ENCODE results near the gene MTMR12. TPM values are rescaled to one million over a fixed set of nuclear protein-coding genes. Genes with fewer than 3 reads are reported as not detected.

MTMR12 gene
- total and polyA plus RNA-seq, 10 of the 15 experiments (the other 5 are each of a cell fraction or from before 2014, with no cell fraction given): 5.0 to 22.9 (median 16.3) TPM

DNA sequence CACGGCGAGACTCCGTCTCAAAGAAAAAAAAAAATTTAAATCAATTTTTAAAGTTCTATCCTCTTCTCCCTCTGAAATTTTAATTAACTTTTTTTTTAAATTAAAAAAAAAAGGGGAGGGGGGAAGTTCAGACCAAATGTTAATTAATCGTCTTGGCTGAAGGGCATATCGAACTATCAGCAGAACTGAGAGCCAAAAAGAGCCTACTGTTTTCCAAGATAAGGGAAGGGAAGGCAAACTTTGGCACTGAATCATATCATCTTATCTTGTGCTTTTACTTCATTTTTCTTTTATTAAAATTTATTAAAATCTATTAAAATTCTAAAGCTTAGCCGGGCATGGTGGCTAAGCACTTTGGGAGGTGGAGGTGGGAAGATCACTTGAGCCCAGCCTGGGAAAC lies 45.9 kb upstream of the MTMR12 start:
- RAD21 ChIA-PET (ENCODE audit: unreplicated experiment): no interaction called here

GRCh38 chr5:32357658-32358057 lies 44.9 kb upstream of the MTMR12 start:
- Histone ChIP-seq H3K4me1 (ENCODE audit: control insufficient read depth, insufficient read depth, low read length) (no peaks in the 10 kb centered on the region), H3K4me3 (no peak overlapping the region), H3K27me3 (replicated peaks in 1 of 2; ENCODE audit: control insufficient read depth in 2 of 2, insufficient read depth in 2 of 2, low read length in 1 of 2) (no peaks in the 10 kb centered on the region), H3K9ac (ENCODE audit: control insufficient read depth, insufficient read depth, low read length) (no peak overlapping the region), H3K27ac (ENCODE audit: control insufficient read depth, insufficient read depth) (no peak overlapping the region), H4K20me1 (ENCODE audit: control insufficient read depth, insufficient read depth) (no peaks in the 10 kb centered on the region), H3K9me3 (replicated peaks; ENCODE audit: control insufficient read depth, insufficient read depth, low read length) (no peaks in the 10 kb centered on the region), H3K79me2 (ENCODE audit: control insufficient read depth, insufficient read depth, low read length) (no peaks in the 10 kb centered on the region), H3K4me2 (ENCODE audit: control insufficient read depth, insufficient read depth) (no peak overlapping the region), H2AFZ (ENCODE audit: control insufficient read depth, low read depth, low read length) (no peak overlapping the region), H3K36me3 (ENCODE audit: control insufficient read depth in 2 of 2, insufficient read depth in 2 of 2, low read length in 1 of 2) (peaks cover 0 to 19% of the 10 kb centered on the region in 2 experiments)
- no peak for DNase-seq (ENCODE audit: low read depth, low spot score)
- no peak for ATAC-seq
- SMC1A ChIA-PET (ENCODE audit: uncharacterized antibody, unreplicated experiment): interaction anchor here (1.6 kb wide), 1 partner anchor 8 kb away, joined by 3 read pairs; no protein-coding TSS in a partner anchor
- RAD21 ChIA-PET (ENCODE audit: unreplicated experiment): no interaction called here
- TF ChIP-seq CEBPZ (IDR thresholded peaks at IDR 0.05; ENCODE audit: low read depth, low read length) (no peak), BCL11A (IDR thresholded peaks at IDR 0.05; ENCODE audit: low read depth, low read length) (no peak), MEF2A (IDR thresholded peaks at IDR 0.05; ENCODE audit: insufficient read depth, low read depth, low read length) (no peak), RB1 (IDR thresholded peaks at IDR 0.05; ENCODE audit: borderline replicate concordance) (no peak), IRF3 (IDR thresholded peaks at IDR 0.05) (no peak)
- TF ChIP-seq, protein P1, sequence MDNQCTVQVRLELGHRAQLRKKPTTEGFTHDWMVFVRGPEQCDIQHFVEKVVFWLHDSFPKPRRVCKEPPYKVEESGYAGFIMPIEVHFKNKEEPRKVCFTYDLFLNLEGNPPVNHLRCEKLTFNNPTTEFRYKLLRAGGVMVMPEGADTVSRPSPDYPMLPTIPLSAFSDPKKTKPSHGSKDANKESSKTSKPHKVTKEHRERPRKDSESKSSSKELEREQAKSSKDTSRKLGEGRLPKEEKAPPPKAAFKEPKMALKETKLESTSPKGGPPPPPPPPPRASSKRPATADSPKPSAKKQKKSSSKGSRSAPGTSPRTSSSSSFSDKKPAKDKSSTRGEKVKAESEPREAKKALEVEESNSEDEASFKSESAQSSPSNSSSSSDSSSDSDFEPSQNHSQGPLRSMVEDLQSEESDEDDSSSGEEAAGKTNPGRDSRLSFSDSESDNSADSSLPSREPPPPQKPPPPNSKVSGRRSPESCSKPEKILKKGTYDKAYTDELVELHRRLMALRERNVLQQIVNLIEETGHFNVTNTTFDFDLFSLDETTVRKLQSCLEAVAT (IDR thresholded peaks at IDR 0.05): no peak
- FAIRE-seq: no peak
- no TSS peak for BruUV-seq (replicated peaks)
- CTCF ChIA-PET: interaction anchor here (2.2 kb wide), 1 partner anchor 10 kb away, joined by 5 read pairs; no protein-coding TSS in a partner anchor
- POLR2A ChIA-PET: no interaction called here
- intact Hi-C loops (cut with micrococcal nuclease; ENCODE audit: unreplicated experiment): no loop called here
- in situ Hi-C loops (cut with MboI): no loop called here

More for the DNA sequence above, 45.9 kb upstream of the MTMR12 start:
- CTCF ChIA-PET: no interaction called here
- POLR2A ChIA-PET: no interaction called here
- H4K20me1 ChIP-seq (ENCODE audit: control insufficient read depth, insufficient read depth): no peaks in the 10 kb centered on the region
- H3K4me1 ChIP-seq (ENCODE audit: control insufficient read depth, insufficient read depth, low read length): no peaks in the 10 kb centered on the region
- H3K36me3 ChIP-seq (ENCODE audit: control insufficient read depth in 2 of 2, insufficient read depth in 2 of 2, low read length in 1 of 2): peaks cover 0 to 19% of the 10 kb centered on the region in 2 experiments
- BruUV-seq (replicated peaks): no TSS peak
- H3K4me2 ChIP-seq (ENCODE audit: control insufficient read depth, insufficient read depth): no peak overlapping the region
- WGBS (ENCODE audit: insufficient coverage, insufficient replicate concordance, low lambda C conversion rate, missing lambda C conversion rate): 88% methylated on average over 6 of the region's 6 CpGs
- no peak for ATAC-seq
- H3K4me3 ChIP-seq: no peak overlapping the region
- TF ChIP-seq HDAC2 (IDR thresholded peaks at IDR 0.05): no peak
- no peak for TF ChIP-seq HDGF (IDR thresholded peaks at IDR 0.05)
- TF ChIP-seq GABPA (IDR thresholded peaks at IDR 0.05; ENCODE audit: low read depth): no peak
- no peak for TF ChIP-seq TBL1XR1 (IDR thresholded peaks at IDR 0.05; ENCODE audit: low read depth, low read length)
- TF ChIP-seq PAX5 (IDR thresholded peaks at IDR 0.05; ENCODE audit: borderline replicate concordance, low read depth, low read length): no peak
- TF ChIP-seq SUPT20H (IDR thresholded peaks at IDR 0.05; ENCODE audit: borderline replicate concordance, control insufficient read depth, low read depth, low read length): no peak
- TF ChIP-seq RB1 (IDR thresholded peaks at IDR 0.05; ENCODE audit: borderline replicate concordance): no peak
- TF ChIP-seq, protein P2, sequence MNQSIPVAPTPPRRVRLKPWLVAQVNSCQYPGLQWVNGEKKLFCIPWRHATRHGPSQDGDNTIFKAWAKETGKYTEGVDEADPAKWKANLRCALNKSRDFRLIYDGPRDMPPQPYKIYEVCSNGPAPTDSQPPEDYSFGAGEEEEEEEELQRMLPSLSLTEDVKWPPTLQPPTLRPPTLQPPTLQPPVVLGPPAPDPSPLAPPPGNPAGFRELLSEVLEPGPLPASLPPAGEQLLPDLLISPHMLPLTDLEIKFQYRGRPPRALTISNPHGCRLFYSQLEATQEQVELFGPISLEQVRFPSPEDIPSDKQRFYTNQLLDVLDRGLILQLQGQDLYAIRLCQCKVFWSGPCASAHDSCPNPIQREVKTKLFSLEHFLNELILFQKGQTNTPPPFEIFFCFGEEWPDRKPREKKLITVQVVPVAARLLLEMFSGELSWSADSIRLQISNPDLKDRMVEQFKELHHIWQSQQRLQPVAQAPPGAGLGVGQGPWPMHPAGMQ (IDR thresholded peaks at IDR 0.05; ENCODE audit: borderline replicate concordance): no peak
- TF ChIP-seq ZNF384 (IDR thresholded peaks at IDR 0.05; ENCODE audit: borderline replicate concordance, low read depth, low read length): no peak
- TF ChIP-seq NFYA (IDR thresholded peaks at IDR 0.05; ENCODE audit: borderline replicate concordance, low read depth, low read length): no peak
- no peaks in the 10 kb centered on the region for H3K27me3 ChIP-seq (replicated peaks in 1 of 2; ENCODE audit: control insufficient read depth in 2 of 2, insufficient read depth in 2 of 2, low read length in 1 of 2)
- H3K9me3 ChIP-seq (replicated peaks; ENCODE audit: control insufficient read depth, insufficient read depth, low read length): no peaks in the 10 kb centered on the region
- no peaks in the 10 kb centered on the region for H3K79me2 ChIP-seq (ENCODE audit: control insufficient read depth, insufficient read depth, low read length)
- no peak overlapping the region for H2AFZ ChIP-seq (ENCODE audit: control insufficient read depth, low read depth, low read length)
- H3K9ac ChIP-seq (ENCODE audit: control insufficient read depth, insufficient read depth, low read length): no peak overlapping the region
- intact Hi-C loops (cut with micrococcal nuclease; ENCODE audit: unreplicated experiment): no loop called here
- SMC1A ChIA-PET (ENCODE audit: uncharacterized antibody, unreplicated experiment): no interaction called here
- H3K27ac ChIP-seq (ENCODE audit: control insufficient read depth, insufficient read depth): no peak overlapping the region
- no peak for DNase-seq (ENCODE audit: low read depth, low spot score)
- FAIRE-seq: no peak
- in situ Hi-C loops (cut with MboI): no loop called here
